SK-N-SH treated with all-trans-retinoic acid at 6 μM for 48 hours (cell line): ENCODE results near the gene TNNI2.

Experiments used
- ATAC-seq: fragments of 200-7000 bp; cut with Tn5 transposase; 3 replicates; pipeline ENCODE4 v1.9.1; 2020; ENCODE audit warnings: mild to moderate bottlenecking, moderate library complexity
- ARNTL ChIP-seq: fragments of 450-650 bp; formaldehyde crosslinking; IDR thresholded peaks from 2 replicates; pipeline ENCODE4 v1.5.0; 2020; ENCODE audit warnings: low read depth, mild to moderate bottlenecking, moderate library complexity, borderline replicate concordance
- BACH2 ChIP-seq: fragments of 250-450 bp; sonication (Bioruptor Pico); IDR thresholded peaks from 2 replicates; pipeline ENCODE4 v1.9.0; 2021; ENCODE audit warnings: mild to moderate bottlenecking, borderline replicate concordance
- CSDC2 ChIP-seq: fragments of 250-450 bp; sonication (Bioruptor Pico); IDR thresholded peaks from 2 replicates; pipeline ENCODE4 v1.5.0; 2020; ENCODE audit warnings: mild to moderate bottlenecking, moderate library complexity
- CSRNP3 ChIP-seq: fragments of 250-450 bp; sonication (Bioruptor Pico); IDR thresholded peaks from 2 replicates; pipeline ENCODE4 v1.5.1; 2021; ENCODE audit warnings: mild to moderate bottlenecking, moderate library complexity
- ESRRG ChIP-seq: fragments of 250-450 bp; sonication (Bioruptor Pico); IDR thresholded peaks from 2 replicates; pipeline ENCODE4 v1.6.1; 2021; ENCODE audit warnings: mild to moderate bottlenecking
- GLIS3 ChIP-seq: fragments of 250-450 bp; sonication (Bioruptor Pico); IDR thresholded peaks from 2 replicates; pipeline ENCODE4 v1.5.0; 2020; ENCODE audit warnings: mild to moderate bottlenecking, moderate library complexity
- ISL1 ChIP-seq: fragments of 250-450 bp; sonication (Bioruptor Pico); IDR thresholded peaks from 2 replicates; pipeline ENCODE4 v2.1.2; 2022; ENCODE audit warnings: mild to moderate bottlenecking, moderate library complexity
- OSR1 ChIP-seq: fragments of 250-450 bp; sonication (Bioruptor Pico); IDR thresholded peaks from 2 replicates; pipeline ENCODE4 v1.8.0; 2022; ENCODE audit warnings: moderate library complexity, mild to moderate bottlenecking, inconsistent platforms
- PPARA ChIP-seq: fragments of 250-450 bp; sonication (Bioruptor Pico); IDR thresholded peaks from 2 replicates; pipeline ENCODE4 v1.5.0; 2020; ENCODE audit warnings: mild to moderate bottlenecking, borderline replicate concordance
- RARB ChIP-seq: fragments of 250-450 bp; sonication (Bioruptor Pico); IDR thresholded peaks from 2 replicates; pipeline ENCODE4 v1.8.0; 2021; ENCODE audit warnings: mild to moderate bottlenecking, moderate library complexity
- SNAI2 ChIP-seq: fragments of 250-450 bp; sonication (Bioruptor Pico); IDR thresholded peaks from 2 replicates; pipeline ENCODE4 v1.5.0; 2020; ENCODE audit warnings: mild to moderate bottlenecking, moderate library complexity
- TCF4 ChIP-seq: fragments of 250-450 bp; sonication (Bioruptor Pico); IDR thresholded peaks from 2 replicates; pipeline ENCODE4 v1.8.0; 2021; ENCODE audit warnings: mild to moderate bottlenecking, moderate library complexity, borderline replicate concordance
- TOX ChIP-seq: fragments of 250-450 bp; sonication (Bioruptor Pico); IDR thresholded peaks from 2 replicates; pipeline ENCODE4 v1.8.0; 2021; ENCODE audit warnings: mild to moderate bottlenecking, moderate library complexity, borderline replicate concordance
- TSHZ2 ChIP-seq: fragments of 250-450 bp; sonication (Bioruptor Pico); IDR thresholded peaks from 2 replicates; pipeline ENCODE4 v1.5.0; 2020; ENCODE audit warnings: mild to moderate bottlenecking, moderate library complexity
- ZC3H10 ChIP-seq: fragments of 250-450 bp; sonication (Bioruptor Pico); IDR thresholded peaks from 2 replicates; pipeline ENCODE4 v1.5.1; 2021; ENCODE audit warnings: mild to moderate bottlenecking, moderate library complexity
- ZFP3 ChIP-seq: fragments of 250-450 bp; sonication (Bioruptor Pico); IDR thresholded peaks from 2 replicates; pipeline ENCODE4 v1.5.0; 2020; ENCODE audit warnings: mild to moderate bottlenecking, moderate library complexity
- ZFP30 ChIP-seq: fragments of 450-650 bp; formaldehyde crosslinking; IDR thresholded peaks from 2 replicates; pipeline ENCODE4 v1.5.0; 2022; ENCODE audit warnings: mild to moderate bottlenecking, moderate library complexity
- ZNF565 ChIP-seq: fragments of 450-650 bp; formaldehyde crosslinking; conservative IDR thresholded peaks from 2 replicates; pipeline ENCODE4 v1.5.0; 2020; ENCODE audit warnings: low read depth, mild to moderate bottlenecking, moderate library complexity
- ZNF70 ChIP-seq: fragments of 450-650 bp; formaldehyde crosslinking; IDR thresholded peaks from 2 replicates; pipeline ENCODE4 v1.5.0; 2020; ENCODE audit warnings: mild to moderate bottlenecking, moderate library complexity
- TF ChIP-seq, protein P1 (sequence below): fragments of 250-450 bp; sonication (Bioruptor Pico); IDR thresholded peaks from 2 replicates; pipeline ENCODE4 v1.5.1; 2020; ENCODE audit warnings: low read depth, mild to moderate bottlenecking, moderate library complexity
- TF ChIP-seq, protein P2 (sequence below): fragments of 250-450 bp; sonication (Bioruptor Pico); IDR thresholded peaks from 2 replicates; pipeline ENCODE4 v1.8.0; 2020; ENCODE audit warnings: mild to moderate bottlenecking, moderate library complexity, borderline replicate concordance

Gene TNNI2

DNA sequence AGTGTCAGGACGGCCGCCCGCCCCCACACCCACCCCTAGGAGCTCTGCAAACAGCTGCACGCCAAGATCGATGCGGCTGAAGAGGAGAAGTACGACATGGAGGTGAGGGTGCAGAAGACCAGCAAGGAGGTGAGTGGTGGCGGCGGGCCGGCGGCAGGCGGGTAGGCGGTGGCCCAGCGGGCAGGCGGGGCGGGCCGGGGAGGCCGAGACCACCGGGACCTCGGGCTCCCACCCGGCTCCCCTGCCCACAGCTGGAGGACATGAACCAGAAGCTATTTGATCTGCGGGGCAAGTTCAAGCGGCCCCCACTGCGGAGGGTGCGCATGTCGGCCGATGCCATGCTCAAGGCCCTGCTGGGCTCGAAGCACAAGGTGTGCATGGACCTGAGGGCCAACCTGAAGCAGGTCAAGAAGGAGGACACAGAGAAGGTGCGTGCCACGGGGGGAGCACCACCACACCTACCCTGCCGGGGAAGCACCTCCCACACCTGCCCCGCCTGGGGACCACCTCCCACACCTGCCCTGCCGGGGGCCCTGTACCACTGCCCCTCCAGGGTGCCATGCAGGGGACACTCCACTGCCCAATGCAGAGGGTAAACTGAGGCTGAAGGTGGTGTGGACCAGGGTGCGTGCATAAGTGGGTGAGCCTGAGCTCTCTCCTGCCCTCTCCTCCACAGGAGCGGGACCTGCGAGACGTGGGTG lies 2.1 kb downstream of the TNNI2 start:
- ATAC-seq = no peak
- TF ChIP-seq TOX (CRISPR knock-in tag) (no peak), ARNTL (no peak), TCF4 (CRISPR knock-in tag) (no peak), SNAI2 (CRISPR knock-in tag) (no peak), GLIS3 (CRISPR knock-in tag) (no peak), ZFP3 (CRISPR knock-in tag) (no peak), BACH2 (no peak)

DNA sequence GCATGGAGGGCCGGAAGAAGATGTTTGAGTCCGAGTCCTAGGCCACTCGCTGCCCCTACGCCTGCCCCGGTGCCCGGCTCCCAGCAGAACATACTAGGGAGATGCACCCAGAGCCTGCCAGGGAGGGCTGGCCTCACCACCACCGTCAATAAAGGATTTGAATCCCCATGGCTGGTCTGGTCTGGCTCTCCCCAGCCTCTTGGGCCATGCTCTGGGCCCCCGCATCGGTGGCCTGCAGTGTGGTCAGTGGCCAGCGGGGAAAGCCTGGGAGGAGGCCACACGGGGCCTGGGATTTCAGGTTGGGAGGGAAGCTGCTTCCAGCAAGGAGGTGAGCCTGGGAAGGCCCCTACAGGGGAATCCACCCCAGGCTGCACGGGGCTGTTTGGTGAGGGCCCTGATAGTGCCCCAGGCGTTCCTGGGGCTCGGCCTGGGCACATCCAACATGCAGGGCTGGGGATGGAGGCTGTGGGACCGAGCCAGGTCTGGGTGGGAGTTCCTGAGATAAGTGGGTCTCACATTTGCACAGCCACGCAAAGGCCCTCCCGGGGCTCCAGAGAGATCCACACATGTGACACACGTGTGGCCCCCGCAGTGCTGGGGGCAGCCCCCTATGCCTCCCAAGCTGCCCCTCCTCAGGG lies 2.8 kb downstream of the TNNI2 start:
- TF ChIP-seq ZFP3 (CRISPR knock-in tag) = no peak
- TF ChIP-seq OSR1 = no peak
- TF ChIP-seq RARB (CRISPR knock-in tag) = no peak
- TF ChIP-seq, protein P1, sequence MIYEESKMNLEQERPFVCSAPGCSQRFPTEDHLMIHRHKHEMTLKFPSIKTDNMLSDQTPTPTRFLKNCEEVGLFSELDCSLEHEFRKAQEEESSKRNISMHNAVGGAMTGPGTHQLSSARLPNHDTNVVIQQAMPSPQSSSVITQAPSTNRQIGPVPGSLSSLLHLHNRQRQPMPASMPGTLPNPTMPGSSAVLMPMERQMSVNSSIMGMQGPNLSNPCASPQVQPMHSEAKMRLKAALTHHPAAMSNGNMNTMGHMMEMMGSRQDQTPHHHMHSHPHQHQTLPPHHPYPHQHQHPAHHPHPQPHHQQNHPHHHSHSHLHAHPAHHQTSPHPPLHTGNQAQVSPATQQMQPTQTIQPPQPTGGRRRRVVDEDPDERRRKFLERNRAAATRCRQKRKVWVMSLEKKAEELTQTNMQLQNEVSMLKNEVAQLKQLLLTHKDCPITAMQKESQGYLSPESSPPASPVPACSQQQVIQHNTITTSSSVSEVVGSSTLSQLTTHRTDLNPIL (CRISPR knock-in tag) = no peak
- no peak for TF ChIP-seq TCF4 (CRISPR knock-in tag)
- TF ChIP-seq CSDC2 (CRISPR knock-in tag) = no peak
- TF ChIP-seq, protein P2, sequence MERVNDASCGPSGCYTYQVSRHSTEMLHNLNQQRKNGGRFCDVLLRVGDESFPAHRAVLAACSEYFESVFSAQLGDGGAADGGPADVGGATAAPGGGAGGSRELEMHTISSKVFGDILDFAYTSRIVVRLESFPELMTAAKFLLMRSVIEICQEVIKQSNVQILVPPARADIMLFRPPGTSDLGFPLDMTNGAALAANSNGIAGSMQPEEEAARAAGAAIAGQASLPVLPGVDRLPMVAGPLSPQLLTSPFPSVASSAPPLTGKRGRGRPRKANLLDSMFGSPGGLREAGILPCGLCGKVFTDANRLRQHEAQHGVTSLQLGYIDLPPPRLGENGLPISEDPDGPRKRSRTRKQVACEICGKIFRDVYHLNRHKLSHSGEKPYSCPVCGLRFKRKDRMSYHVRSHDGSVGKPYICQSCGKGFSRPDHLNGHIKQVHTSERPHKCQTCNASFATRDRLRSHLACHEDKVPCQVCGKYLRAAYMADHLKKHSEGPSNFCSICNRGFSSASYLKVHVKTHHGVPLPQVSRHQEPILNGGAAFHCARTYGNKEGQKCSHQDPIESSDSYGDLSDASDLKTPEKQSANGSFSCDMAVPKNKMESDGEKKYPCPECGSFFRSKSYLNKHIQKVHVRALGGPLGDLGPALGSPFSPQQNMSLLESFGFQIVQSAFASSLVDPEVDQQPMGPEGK (CRISPR knock-in tag) = no peak
- TF ChIP-seq BACH2 = no peak
- no peak for TF ChIP-seq ESRRG (CRISPR knock-in tag)
- TF ChIP-seq SNAI2 (CRISPR knock-in tag) = no peak
- TF ChIP-seq ZC3H10 (CRISPR knock-in tag) = no peak
- no peak for TF ChIP-seq ZFP30 (CRISPR knock-in tag)
- no peak for TF ChIP-seq CSRNP3 (CRISPR knock-in tag)
- no peak for TF ChIP-seq ISL1
- no peak for TF ChIP-seq PPARA (CRISPR knock-in tag)
- no peak for ATAC-seq

DNA sequence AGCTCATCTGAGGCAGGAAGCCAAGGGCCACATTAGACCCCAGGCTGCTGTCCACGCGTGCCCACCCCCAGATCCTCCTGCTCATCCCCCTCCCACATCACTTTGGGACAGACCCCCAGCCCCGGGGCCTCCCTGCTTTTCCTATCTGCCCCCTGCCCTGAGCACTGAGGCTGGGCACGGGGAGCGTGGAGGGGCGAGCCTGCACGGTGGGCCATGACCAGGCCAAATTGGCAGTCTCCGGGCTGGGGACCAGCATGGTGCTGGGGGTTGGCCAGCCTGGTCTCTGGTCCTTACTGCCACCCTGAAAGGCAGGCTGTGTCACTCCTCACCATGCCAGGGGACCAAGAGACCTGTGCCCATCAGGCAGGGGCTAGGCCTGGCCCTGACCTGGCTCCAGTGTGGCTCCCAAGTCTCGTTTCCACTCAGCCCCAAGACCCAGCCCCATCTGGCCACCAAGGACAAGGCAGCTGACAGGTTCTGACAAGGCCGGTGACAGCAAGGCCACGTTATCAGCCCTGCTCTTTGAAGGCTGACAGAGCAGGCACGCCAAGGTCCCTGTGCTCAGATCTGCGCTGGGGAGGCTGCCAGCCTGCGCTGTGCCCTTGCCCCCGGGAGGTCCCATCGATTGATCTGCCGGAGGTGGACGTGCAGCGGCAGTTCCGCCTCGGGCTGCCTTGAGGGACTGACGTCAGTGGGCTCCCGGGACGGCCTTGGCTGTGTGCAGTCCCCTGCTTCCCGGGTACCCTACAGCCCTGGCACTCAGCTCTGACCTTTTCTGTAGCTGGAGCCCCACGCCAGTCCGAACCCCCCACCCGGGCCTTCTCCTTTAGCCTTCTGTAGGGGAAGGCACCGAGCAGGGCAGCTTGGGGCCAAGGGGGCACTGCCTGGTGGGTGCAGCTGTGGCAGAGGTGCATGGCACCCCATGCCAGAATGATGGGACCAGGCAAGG lies 3.6 kb downstream of the TNNI2 start:
- no peak for ATAC-seq
- TF ChIP-seq GLIS3 (CRISPR knock-in tag) (no peak), TCF4 (CRISPR knock-in tag) (no peak), BACH2 (no peak), ARNTL (no peak), TOX (CRISPR knock-in tag) (no peak), ZNF565 (CRISPR knock-in tag) (no peak), ISL1 (no peak), ZFP30 (CRISPR knock-in tag) (no peak), ZNF70 (no peak), ESRRG (CRISPR knock-in tag) (no peak), SNAI2 (CRISPR knock-in tag) (no peak), ZFP3 (CRISPR knock-in tag) (no peak), TSHZ2 (CRISPR knock-in tag) (no peak), CSRNP3 (CRISPR knock-in tag) (no peak)
- TF ChIP-seq, protein P1 (CRISPR knock-in tag) = no peak
